GM12878 (cell line): ENCODE measurements around the gene SPTBN1. TPM values are rescaled to one million over a fixed set of nuclear protein-coding genes. Genes with fewer than 3 reads are reported as not detected.

Experiments
- ATAC-seq: fragments of 200-7000 bp; cut with Tn5 transposase; 3 replicates; pipeline ENCODE4 v1.9.1; 2020; ENCODE audit warnings: mild to moderate bottlenecking, moderate library complexity
- BruUV-seq: library from RNA; stranded (reverse); fragments of 400-500 nt; replicated peaks from 2 replicates; lab custom pipeline; 2021; lab: Mats Ljungman, UMichigan
- CTCF ChIA-PET: fragments of 300-600 bp; sonication (Branson Sonifier 250); formaldehyde crosslinking; extraction: SDS; loops from one replicate; lab custom pipeline; 2021; ENCODE audit warnings: inconsistent platforms; lab: Yijun Ruan, JAX
- POLR2A ChIA-PET: fragments of 350-600 bp; formaldehyde crosslinking; extraction: SDS; loops from one replicate; lab custom pipeline; 2021; ENCODE audit warnings: inconsistent platforms; lab: Charles Lee
- RAD21 ChIA-PET: fragments of 300-600 bp; sonication (Branson Sonifier 250); formaldehyde crosslinking; loops from one replicate; lab custom pipeline; 2023; ENCODE audit warnings: antibody characterized with exemption; ENCODE audit not compliant: unreplicated experiment; lab: Charles Lee
- SMC1A ChIA-PET: fragments of 300-600 bp; sonication (Branson Sonifier 250); formaldehyde crosslinking; loops from one replicate; lab custom pipeline; 2023; ENCODE audit not compliant: unreplicated experiment, uncharacterized antibody; lab: Charles Lee
- DNase-seq: peaks from one replicate; pipeline ENCODE4 v3.0.0-alpha.2; 2011; ENCODE audit warnings: low read depth, low spot score
- FAIRE-seq: peaks from 3 replicates; lab custom pipeline; 2011; peaks lifted over from hg19 to GRCh38; lab: Jason Lieb, UNC
- H2AFZ ChIP-seq: 2 replicates; pipeline ENCODE4 v1.6.0; 2011; ENCODE audit warnings: low read depth, low read length, control low read depth; ENCODE audit not compliant: control insufficient read depth
- H3K27ac ChIP-seq: 2 replicates; pipeline ENCODE4 v1.5.1; 2011; ENCODE audit warnings: control low read depth; ENCODE audit not compliant: control insufficient read depth, insufficient read depth
- H3K27me3 ChIP-seq, 2 experiments: replicated peaks in 1 of 2; 2 replicates each; pipeline versions ENCODE4 v1.6.0 to v1.6.1; 2011; ENCODE audit warnings: low read length in 1 of 2; ENCODE audit not compliant: control insufficient read depth in 2 of 2, insufficient read depth in 2 of 2
- H3K36me3 ChIP-seq, 2 experiments: 2 replicates each; pipeline ENCODE4 v1.5.1; 2011; ENCODE audit warnings: low read length in 1 of 2; ENCODE audit not compliant: control insufficient read depth in 2 of 2, insufficient read depth in 2 of 2
- H3K4me1 ChIP-seq: 2 replicates; pipeline ENCODE4 v1.6.1; 2011; ENCODE audit warnings: mild to moderate bottlenecking, low read length, moderate library complexity, mixed read lengths; ENCODE audit not compliant: control insufficient read depth, insufficient read depth
- H3K4me2 ChIP-seq: 2 replicates; pipeline ENCODE4 v1.6.0; 2011; ENCODE audit warnings: control low read depth; ENCODE audit not compliant: control insufficient read depth, insufficient read depth
- H3K4me3 ChIP-seq: fragments of 200-600 bp; sonication (generic); 2 replicates; pipeline ENCODE4 v1.5.1; 2016
- H3K79me2 ChIP-seq: 2 replicates; pipeline ENCODE4 v1.6.0; 2011; ENCODE audit warnings: low read length; ENCODE audit not compliant: control insufficient read depth, insufficient read depth
- H3K9ac ChIP-seq: 2 replicates; pipeline ENCODE4 v1.8.0; 2011; ENCODE audit warnings: low read length, control low read depth, mixed read lengths; ENCODE audit not compliant: control insufficient read depth, insufficient read depth
- H3K9me3 ChIP-seq: replicated peaks from 3 replicates; pipeline ENCODE4 v1.5.1; 2011; ENCODE audit warnings: mild to moderate bottlenecking, low read length; ENCODE audit not compliant: control insufficient read depth, insufficient read depth
- H4K20me1 ChIP-seq: 2 replicates; pipeline ENCODE4 v1.6.0; 2011; ENCODE audit not compliant: control insufficient read depth, insufficient read depth
- CBFB ChIP-seq: IDR thresholded peaks from 2 replicates; pipeline ENCODE4 v1.6.1; 2016; ENCODE audit warnings: antibody characterized with exemption, low read depth
- E2F4 ChIP-seq: IDR thresholded peaks from 2 replicates; pipeline ENCODE4 v1.6.1; 2012; ENCODE audit warnings: low read depth, low read length, improper control_type of control experiment
- ESRRA ChIP-seq: IDR thresholded peaks from 2 replicates; pipeline ENCODE4 v1.6.1; 2012; ENCODE audit warnings: mild to moderate bottlenecking, low read length, improper control_type of control experiment
- HCFC1 ChIP-seq: fragments of 150-350 bp; IDR thresholded peaks from 2 replicates; pipeline ENCODE4 v1.6.1; 2014; ENCODE audit warnings: low read length
- MXI1 ChIP-seq: fragments of 150-350 bp; IDR thresholded peaks from 2 replicates; pipeline ENCODE4 v1.6.1; 2011; ENCODE audit warnings: low read depth, mild to moderate bottlenecking, inconsistent platforms, low read length, improper control_type of control experiment
- NR2C2 ChIP-seq: IDR thresholded peaks from 2 replicates; pipeline ENCODE4 v1.6.1; 2011; ENCODE audit warnings: borderline replicate concordance, low read depth; ENCODE audit not compliant: control insufficient read depth, insufficient read length
- PAX5 ChIP-seq: IDR thresholded peaks from 2 replicates; pipeline ENCODE4 v1.6.1; 2011; ENCODE audit warnings: low read depth, low read length, borderline replicate concordance
- RAD51 ChIP-seq: fragments of 450-650 bp; IDR thresholded peaks from 2 replicates; pipeline ENCODE4 v1.6.1; 2016; ENCODE audit warnings: moderate library complexity, mild to moderate bottlenecking, inconsistent platforms
- RBBP5 ChIP-seq: fragments of 200-600 bp; sonication (generic); conservative IDR thresholded peaks from 2 replicates; pipeline ENCODE4 v1.6.1; 2016
- RUNX3 ChIP-seq: IDR thresholded peaks from 2 replicates; pipeline ENCODE4 v1.6.1; 2012; ENCODE audit warnings: low read length, inconsistent platforms
- YBX1 ChIP-seq: fragments of 450-650 bp; IDR thresholded peaks from 2 replicates; pipeline ENCODE4 v1.6.1; 2016; ENCODE audit warnings: antibody characterized with exemption
- ZNF384 ChIP-seq: IDR thresholded peaks from 2 replicates; pipeline ENCODE4 v1.6.1; 2012; ENCODE audit warnings: low read depth, mild to moderate bottlenecking, low read length, improper control_type of control experiment, borderline replicate concordance
- WGBS: methylation state at CpG from one replicate; pipeline ENCODE4 v1.1.6; 2016; ENCODE audit warnings: low lambda C conversion rate; ENCODE audit not compliant: insufficient replicate concordance, insufficient coverage; ENCODE audit errors: missing lambda C conversion rate; 5-methylcytosine and 5-hydroxymethylcytosine counted together
- in situ Hi-C: fragments of 300-500 bp; cut with MboI; formaldehyde crosslinking; loops from 9 replicates; pipeline ENCODE4 v1.14.3; 2018; ENCODE audit warnings: mixed read lengths
- intact Hi-C: fragments of 100-400 bp; cut with micrococcal nuclease; formaldehyde crosslinking; loops from one replicate; pipeline ENCODE4 v1.14.2; 2022; ENCODE audit not compliant: unreplicated experiment
- polyA plus RNA-seq, 11 experiments: library from polyadenylated mRNA; depleted of rRNA in 4 of 11; unstranded in 6 of 11; stranded (reverse) in 5 of 11; fragments of >200 nt; fragmentation: Nextera tagmentation in 4 of 11; fragmentation: Illumina TruSeq in 1 of 11; extraction: Ambion mirVana in 4 of 11; extraction: Trizol in 1 of 11; gene quantifications; 1 replicate in 1 of 11; 2 replicates in 10 of 11; pipeline versions ENCODE4 v1.2.1 to v1.2.3, GENCODE V29; 2011 to 2016; ENCODE audit warnings: inconsistent platforms in 2 of 11, missing spikeins in 2 of 11, low read depth in 1 of 11
- total RNA-seq, 4 experiments: library from RNA; depleted of rRNA in 3 of 4; stranded (reverse); fragments of >200 nt in 3 of 4; fragmentation: Illumina TruSeq in 1 of 4; extraction: Trizol in 1 of 4; gene quantifications; 2 replicates each; pipeline versions ENCODE4 v1.2.1 to v1.2.3, GENCODE V29; 2013 to 2021

SPTBN1 gene
- total and polyA plus RNA-seq, 10 of the 15 experiments (the other 5 are each of a cell fraction or from before 2014, with no cell fraction given), result 20.6 to 154 (median 76.7) TPM

- no TSS peak for BruUV-seq
- WGBS, result 89% methylated on average over 8 of the region's 8 CpGs
- no peaks in the 10 kb centered on the region for H3K79me2 ChIP-seq
- ChIA-PET RAD21 (interaction anchor here (1.3 to 2.6 kb wide), 3 partner anchors 10 to 94 kb away, joined by 4 to 9 read pairs (median 8); no protein-coding TSS in a partner anchor), POLR2A (no interaction called here), CTCF (interaction anchor here (1.2 to 6.2 kb wide), 5 partner anchors 9 to 29 kb away, joined by 4 to 47 read pairs (median 26); no protein-coding TSS in a partner anchor), SMC1A (interaction anchor here (2.1 to 7.9 kb wide), 3 partner anchors 10 to 151 kb away, joined by 6 to 50 read pairs (median 26); no protein-coding TSS in a partner anchor)
- no peak overlapping the region for H3K4me2 ChIP-seq
- no peak overlapping the region for H2AFZ ChIP-seq
- in situ Hi-C loops, result no loop called here
- intact Hi-C loops, result no loop called here
- H3K36me3 ChIP-seq, result peaks cover 0 to 2% of the 10 kb centered on the region in 2 experiments; a peak in 1 of 4 replicates
- peaks cover 27% of the 10 kb centered on the region for H3K4me1 ChIP-seq
- TF ChIP-seq MXI1, result no peak
- TF ChIP-seq HCFC1, result no peak
- no peak for TF ChIP-seq NR2C2
- no peak for TF ChIP-seq ZNF384
- TF ChIP-seq ESRRA, result no peak
- no peak for TF ChIP-seq CBFB
- no peak for TF ChIP-seq E2F4
- TF ChIP-seq PAX5, result no peak
- TF ChIP-seq RAD51, result no peak
- no peak for TF ChIP-seq RUNX3
- no peak for TF ChIP-seq RBBP5
- TF ChIP-seq YBX1, result no peak
- H3K4me3 ChIP-seq, result no peak overlapping the region
- H3K27ac ChIP-seq, result no peak overlapping the region
- H3K9ac ChIP-seq, result no peak overlapping the region
- no peaks in the 10 kb centered on the region for H3K9me3 ChIP-seq
- H4K20me1 ChIP-seq, result no peaks in the 10 kb centered on the region
- H3K27me3 ChIP-seq, result no peaks in the 10 kb centered on the region
- DNase-seq (no peak), ATAC-seq (no peak), FAIRE-seq (no peak)
These were observed 219.2 kb downstream of the SPTBN1 start for GRCh38 chr2:54675281-54675680.
